K562 (cell line): ENCODE results near the gene ANKRD10. TPM values are rescaled to one million over a fixed set of nuclear protein-coding genes. Genes with fewer than 3 reads are reported as not detected.

ENCODE experiments used
- ETS2 ChIP-seq: IDR thresholded peaks from 2 replicates; pipeline ENCODE4 v1.6.1; 2016; ENCODE audit warnings: borderline replicate concordance, missing genetic modification characterization, mild to moderate bottlenecking, moderate library complexity, missing compliant biosample characterization; ENCODE audit not compliant: poor library complexity, severe bottlenecking
- ETV5 ChIP-seq: sonication (generic); formaldehyde crosslinking; IDR thresholded peaks from 2 replicates; pipeline ENCODE4 v1.4.0; 2020; ENCODE audit warnings: low read depth, mild to moderate bottlenecking, missing genetic modification reagents
- NCOA4 ChIP-seq: fragments of 450-650 bp; IDR thresholded peaks from 2 replicates; pipeline ENCODE4 v1.6.1; 2018; ENCODE audit warnings: mild to moderate bottlenecking; ENCODE audit not compliant: partially characterized antibody
- NELFE ChIP-seq: IDR thresholded peaks from 2 replicates; pipeline ENCODE4 v1.6.1; 2011; ENCODE audit warnings: mild to moderate bottlenecking; ENCODE audit not compliant: insufficient read depth, insufficient read length
- POLR2B ChIP-seq: fragments of 450-650 bp; IDR thresholded peaks from 2 replicates; pipeline ENCODE4 v1.6.1; 2018; ENCODE audit warnings: low read depth; ENCODE audit not compliant: partially characterized antibody
- SREBF1 ChIP-seq: fragments of 150-350 bp; IDR thresholded peaks from 2 replicates; pipeline ENCODE4 v1.6.1; 2014; ENCODE audit warnings: antibody characterized with exemption, low read depth, low read length, borderline replicate concordance
- TAF1 ChIP-seq: IDR thresholded peaks from 2 replicates; pipeline ENCODE4 v1.6.1; 2011; ENCODE audit warnings: mild to moderate bottlenecking, low read length, moderate library complexity; ENCODE audit not compliant: insufficient read depth, control insufficient read depth, severe bottlenecking; ENCODE audit errors: extremely low read depth
- TAF7 ChIP-seq: fragments of 450-650 bp; IDR thresholded peaks from 2 replicates; pipeline ENCODE4 v1.6.1; 2016; ENCODE audit warnings: missing genetic modification characterization, missing compliant biosample characterization
- TARDBP ChIP-seq: fragments of 450-650 bp; IDR thresholded peaks from 2 replicates; pipeline ENCODE4 v1.6.1; 2016
- ZBTB40 ChIP-seq, 2 experiments: fragments of 450-650 bp in 1 of 2; sonication (generic) in 1 of 2; formaldehyde crosslinking in 1 of 2; IDR thresholded peaks; 2 replicates each; pipeline versions ENCODE4 v1.7.1 to v1.9.0; 2016 to 2022; ENCODE audit warnings: inconsistent platforms in 1 of 2, mild to moderate bottlenecking in 1 of 2, missing genetic modification reagents in 1 of 2
- ZNF561 ChIP-seq: fragments of 450-650 bp; formaldehyde crosslinking; conservative IDR thresholded peaks from 2 replicates; pipeline ENCODE4 v1.4.0; 2020; ENCODE audit warnings: mild to moderate bottlenecking, moderate library complexity
- ZNF589 ChIP-seq: fragments of 200-800 bp; sonication (Bioruptor generic); IDR thresholded peaks from 2 replicates; pipeline ENCODE4 v1.6.1; 2016; ENCODE audit warnings: low read depth, missing genetic modification characterization, missing compliant biosample characterization
- polyA plus RNA-seq, 8 experiments: library from polyadenylated mRNA; depleted of rRNA in 4 of 8; stranded (reverse) in 5 of 8; unstranded in 3 of 8; fragments of >200 nt; fragmentation: Nextera tagmentation in 2 of 8; fragmentation: Illumina TruSeq in 1 of 8; extraction: Ambion mirVana in 2 of 8; extraction: Trizol in 1 of 8; gene quantifications; 2 replicates each; pipeline versions ENCODE4 v1.2.1 to v1.2.3, GENCODE V29; 2011 to 2014; ENCODE audit warnings: inconsistent platforms in 1 of 8, missing spikeins in 1 of 8
- total RNA-seq, 7 experiments: library from RNA; depleted of rRNA in 6 of 7; stranded (reverse); fragments of >200 nt in 6 of 7; fragmentation: Illumina TruSeq in 2 of 7; extraction: Trizol in 2 of 7; gene quantifications; 2 replicates each; pipeline versions ENCODE4 v1.2.1 to v1.2.3, GENCODE V29; 2011 to 2021; ENCODE audit warnings: low replicate concordance in 1 of 7
- TF ChIP-seq, protein P1 (sequence below): fragments of 250-450 bp; sonication (Bioruptor Pico); IDR thresholded peaks from 2 replicates; pipeline ENCODE4 v1.8.0; 2021; ENCODE audit warnings: moderate library complexity, mild to moderate bottlenecking, inconsistent platforms
- TF ChIP-seq, protein P2 (sequence below): fragments of 450-650 bp; IDR thresholded peaks from 2 replicates; pipeline ENCODE4 v1.6.1; 2017; ENCODE audit warnings: mild to moderate bottlenecking, moderate library complexity
- TF ChIP-seq, protein P3 (sequence below): fragments of 450-650 bp; IDR thresholded peaks from 2 replicates; pipeline ENCODE4 v1.6.1; 2016

Gene ANKRD10
- total and polyA plus RNA-seq, 9 of the 15 experiments (the other 6 are each of a cell fraction or from before 2014, with no cell fraction given) = 21.7 to 183 (median 45.0) TPM

DNA sequence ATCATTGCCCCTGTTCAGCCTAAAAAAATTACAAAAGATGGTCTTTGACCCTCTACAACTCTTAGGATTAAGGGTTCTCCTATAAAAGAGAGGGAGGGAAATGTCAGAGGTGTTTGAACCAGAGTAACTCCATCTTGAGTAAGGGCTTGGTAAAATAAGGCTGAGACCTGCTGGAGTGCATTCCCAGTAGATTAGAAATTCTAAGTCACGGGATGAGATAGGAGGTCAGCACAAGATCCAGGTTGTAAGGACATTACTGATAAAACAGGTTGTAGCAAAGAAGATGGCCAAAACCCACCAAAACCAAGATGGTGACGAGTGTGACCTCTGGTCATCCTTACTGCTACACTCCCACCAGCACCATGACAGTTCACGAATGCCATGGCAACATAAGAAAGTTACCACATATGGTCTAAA lies 48.7 kb upstream of the ANKRD10 start (continued):
- TF ChIP-seq ZBTB40 (IDR thresholded peaks at IDR 0.05) (no peak), ZBTB40 (CRISPR knock-in tag; IDR thresholded peaks at IDR 0.05) (no peak), POLR2B (no peak), TAF7 (tag) (peak; percentile 87), ZNF589 (CRISPR knock-in tag) (peak; percentile 98), TAF1 (no peak), ETS2 (peak; percentile 68), NELFE (no peak), ETV5 (CRISPR knock-in tag) (no peak), NCOA4 (no peak), TARDBP (no peak), ZNF561 (CRISPR knock-in tag) (peak; percentile 83), SREBF1 (no peak)
- TF ChIP-seq, protein P1, sequence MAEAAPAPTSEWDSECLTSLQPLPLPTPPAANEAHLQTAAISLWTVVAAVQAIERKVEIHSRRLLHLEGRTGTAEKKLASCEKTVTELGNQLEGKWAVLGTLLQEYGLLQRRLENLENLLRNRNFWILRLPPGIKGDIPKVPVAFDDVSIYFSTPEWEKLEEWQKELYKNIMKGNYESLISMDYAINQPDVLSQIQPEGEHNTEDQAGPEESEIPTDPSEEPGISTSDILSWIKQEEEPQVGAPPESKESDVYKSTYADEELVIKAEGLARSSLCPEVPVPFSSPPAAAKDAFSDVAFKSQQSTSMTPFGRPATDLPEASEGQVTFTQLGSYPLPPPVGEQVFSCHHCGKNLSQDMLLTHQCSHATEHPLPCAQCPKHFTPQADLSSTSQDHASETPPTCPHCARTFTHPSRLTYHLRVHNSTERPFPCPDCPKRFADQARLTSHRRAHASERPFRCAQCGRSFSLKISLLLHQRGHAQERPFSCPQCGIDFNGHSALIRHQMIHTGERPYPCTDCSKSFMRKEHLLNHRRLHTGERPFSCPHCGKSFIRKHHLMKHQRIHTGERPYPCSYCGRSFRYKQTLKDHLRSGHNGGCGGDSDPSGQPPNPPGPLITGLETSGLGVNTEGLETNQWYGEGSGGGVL = peak; percentile 96
- TF ChIP-seq, protein P2, sequence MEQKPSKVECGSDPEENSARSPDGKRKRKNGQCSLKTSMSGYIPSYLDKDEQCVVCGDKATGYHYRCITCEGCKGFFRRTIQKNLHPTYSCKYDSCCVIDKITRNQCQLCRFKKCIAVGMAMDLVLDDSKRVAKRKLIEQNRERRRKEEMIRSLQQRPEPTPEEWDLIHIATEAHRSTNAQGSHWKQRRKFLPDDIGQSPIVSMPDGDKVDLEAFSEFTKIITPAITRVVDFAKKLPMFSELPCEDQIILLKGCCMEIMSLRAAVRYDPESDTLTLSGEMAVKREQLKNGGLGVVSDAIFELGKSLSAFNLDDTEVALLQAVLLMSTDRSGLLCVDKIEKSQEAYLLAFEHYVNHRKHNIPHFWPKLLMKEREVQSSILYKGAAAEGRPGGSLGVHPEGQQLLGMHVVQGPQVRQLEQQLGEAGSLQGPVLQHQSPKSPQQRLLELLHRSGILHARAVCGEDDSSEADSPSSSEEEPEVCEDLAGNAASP = no peak
- TF ChIP-seq, protein P3, sequence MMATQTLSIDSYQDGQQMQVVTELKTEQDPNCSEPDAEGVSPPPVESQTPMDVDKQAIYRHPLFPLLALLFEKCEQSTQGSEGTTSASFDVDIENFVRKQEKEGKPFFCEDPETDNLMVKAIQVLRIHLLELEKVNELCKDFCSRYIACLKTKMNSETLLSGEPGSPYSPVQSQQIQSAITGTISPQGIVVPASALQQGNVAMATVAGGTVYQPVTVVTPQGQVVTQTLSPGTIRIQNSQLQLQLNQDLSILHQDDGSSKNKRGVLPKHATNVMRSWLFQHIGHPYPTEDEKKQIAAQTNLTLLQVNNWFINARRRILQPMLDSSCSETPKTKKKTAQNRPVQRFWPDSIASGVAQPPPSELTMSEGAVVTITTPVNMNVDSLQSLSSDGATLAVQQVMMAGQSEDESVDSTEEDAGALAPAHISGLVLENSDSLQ = no peak
